ENCODE results near the gene ANXA2.

ANXA2 gene

DNA sequence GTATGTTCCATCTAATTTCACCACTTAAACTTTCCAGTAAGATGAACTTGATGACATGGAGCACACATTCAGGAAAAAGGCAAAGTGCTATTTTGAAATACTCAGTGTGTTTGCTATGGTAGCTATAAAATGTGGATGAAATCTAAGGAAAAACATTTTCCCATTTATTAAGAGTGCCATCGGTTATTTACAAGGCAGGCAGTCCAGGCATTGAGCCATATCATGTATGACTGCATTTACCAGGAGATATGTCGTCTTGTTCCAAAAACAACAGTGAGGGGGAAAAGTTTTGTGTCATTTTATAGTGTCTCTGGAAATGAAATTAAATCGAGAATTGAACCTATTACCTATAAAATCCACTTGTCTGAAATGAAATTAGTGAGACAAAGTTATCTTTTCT lies 13.7 kb downstream of the ANXA2 start:
- Histone ChIP-seq H3K27me3 (no peaks in the 10 kb centered on the region), H3K36me3 (peaks cover 38% of the 10 kb centered on the region)

DNA sequence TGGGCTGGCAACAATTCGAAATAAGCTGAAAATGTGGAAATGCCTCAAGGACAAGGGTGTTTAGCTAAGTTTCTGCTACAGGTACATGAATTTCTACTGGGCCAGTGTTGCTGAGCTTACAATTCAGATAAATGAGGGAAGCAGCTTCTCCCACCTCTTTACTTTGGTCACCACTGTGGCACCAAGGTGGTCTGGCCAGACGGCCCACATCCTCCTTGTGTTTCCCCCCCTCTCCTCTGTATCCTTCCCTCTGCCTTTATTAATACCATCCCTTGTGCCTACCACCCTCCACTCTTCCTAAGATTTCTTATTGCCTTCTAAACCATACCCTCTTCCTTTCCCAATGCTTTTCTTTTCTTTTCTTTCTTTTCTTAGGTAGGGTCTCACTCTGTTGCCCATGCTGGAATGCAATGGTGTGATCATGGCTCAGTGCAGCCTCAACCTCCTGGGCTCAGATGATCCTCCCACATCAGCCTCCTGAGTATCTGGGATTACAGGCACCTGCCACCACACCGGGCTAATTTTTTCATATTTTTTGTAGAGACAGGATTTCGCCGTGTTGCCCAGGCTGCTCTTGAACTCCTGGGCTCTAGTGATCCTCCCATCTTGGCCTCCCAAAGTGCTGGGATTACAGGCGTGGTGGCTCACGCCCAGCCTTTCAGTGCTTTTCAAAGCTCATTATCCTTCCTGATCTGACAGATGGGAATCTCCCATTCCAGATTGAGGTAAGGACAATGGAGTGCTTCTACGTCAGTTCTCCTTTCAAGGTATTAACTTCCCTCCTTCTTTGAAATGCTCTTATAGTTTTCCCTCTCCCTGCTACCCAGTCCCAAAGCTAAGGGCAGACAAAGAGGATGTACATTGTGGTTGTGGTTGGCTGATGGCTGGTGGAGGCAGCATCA lies 14.8 kb downstream of the ANXA2 start:
- Histone ChIP-seq H3K27me3 (no peaks in the 10 kb centered on the region), H3K36me3 (peaks cover 43% of the 10 kb centered on the region), H3K4me3 (ENCODE audit: low read depth, low read length) (no peak overlapping the region), H3K9me3 (no peaks in the 10 kb centered on the region), H3K4me1 (no peaks in the 10 kb centered on the region)
- DNase-seq = no peak
- TF ChIP-seq, protein P1, sequence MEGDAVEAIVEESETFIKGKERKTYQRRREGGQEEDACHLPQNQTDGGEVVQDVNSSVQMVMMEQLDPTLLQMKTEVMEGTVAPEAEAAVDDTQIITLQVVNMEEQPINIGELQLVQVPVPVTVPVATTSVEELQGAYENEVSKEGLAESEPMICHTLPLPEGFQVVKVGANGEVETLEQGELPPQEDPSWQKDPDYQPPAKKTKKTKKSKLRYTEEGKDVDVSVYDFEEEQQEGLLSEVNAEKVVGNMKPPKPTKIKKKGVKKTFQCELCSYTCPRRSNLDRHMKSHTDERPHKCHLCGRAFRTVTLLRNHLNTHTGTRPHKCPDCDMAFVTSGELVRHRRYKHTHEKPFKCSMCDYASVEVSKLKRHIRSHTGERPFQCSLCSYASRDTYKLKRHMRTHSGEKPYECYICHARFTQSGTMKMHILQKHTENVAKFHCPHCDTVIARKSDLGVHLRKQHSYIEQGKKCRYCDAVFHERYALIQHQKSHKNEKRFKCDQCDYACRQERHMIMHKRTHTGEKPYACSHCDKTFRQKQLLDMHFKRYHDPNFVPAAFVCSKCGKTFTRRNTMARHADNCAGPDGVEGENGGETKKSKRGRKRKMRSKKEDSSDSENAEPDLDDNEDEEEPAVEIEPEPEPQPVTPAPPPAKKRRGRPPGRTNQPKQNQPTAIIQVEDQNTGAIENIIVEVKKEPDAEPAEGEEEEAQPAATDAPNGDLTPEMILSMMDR (IDR thresholded peaks at IDR 0.05; ENCODE audit: low read depth, low read length) = no peak

More for the DNA sequence above, 13.7 kb downstream of the ANXA2 start:
- TF ChIP-seq, protein P1 (IDR thresholded peaks at IDR 0.05; ENCODE audit: low read depth, low read length) = no peak
- no peaks in the 10 kb centered on the region for H3K9me3 ChIP-seq
- H3K4me3 ChIP-seq (ENCODE audit: low read depth, low read length) = no peak overlapping the region
- no peak for DNase-seq
- H3K4me1 ChIP-seq = no peaks in the 10 kb centered on the region

DNA sequence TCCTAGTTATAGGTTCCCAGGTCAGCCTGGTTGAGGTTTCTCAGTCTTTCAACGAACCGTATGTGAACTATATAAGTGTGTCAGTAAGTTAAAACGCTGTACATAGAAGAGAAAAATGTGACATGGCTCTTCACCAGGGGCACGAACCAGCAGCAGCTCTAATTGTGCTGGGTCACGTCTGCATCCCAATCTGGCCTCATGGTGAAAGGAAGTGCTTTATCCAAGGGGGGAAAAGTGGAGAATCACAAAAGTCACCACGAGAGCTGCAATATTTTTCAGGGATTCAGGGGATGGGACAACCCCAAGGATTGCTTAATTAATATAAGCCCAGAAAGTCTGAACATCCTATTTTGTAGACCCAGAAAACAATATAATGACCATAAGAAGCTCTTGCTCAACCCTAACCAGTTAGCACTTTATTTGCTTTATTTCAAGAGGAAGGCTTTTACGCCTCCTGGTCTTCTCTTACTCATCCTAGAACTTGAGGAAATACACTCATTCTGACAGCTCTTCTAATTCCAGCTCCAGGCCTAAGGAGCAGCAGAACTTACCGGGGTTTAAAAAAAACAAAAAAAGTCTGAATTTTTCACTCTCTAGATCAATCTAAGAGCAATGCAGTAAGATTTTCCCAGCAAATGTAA lies 16.5 kb downstream of the ANXA2 start:
- Histone ChIP-seq H3K27me3 (no peaks in the 10 kb centered on the region), H3K4me3 (ENCODE audit: low read depth, low read length) (no peak overlapping the region), H3K36me3 (peaks cover 46% of the 10 kb centered on the region), H3K4me1 (no peaks in the 10 kb centered on the region), H3K9me3 (no peaks in the 10 kb centered on the region)
- TF ChIP-seq, protein P1 (IDR thresholded peaks at IDR 0.05; ENCODE audit: low read depth, low read length) = no peak
- no peak for DNase-seq

GRCh38 chr15:60379525-60380274 lies 18.1 kb downstream of the ANXA2 start:
- no peak for DNase-seq
- TF ChIP-seq, protein P1 (IDR thresholded peaks at IDR 0.05; ENCODE audit: low read depth, low read length) = no peak
- no peaks in the 10 kb centered on the region for H3K9me3 ChIP-seq
- H3K27me3 ChIP-seq = no peaks in the 10 kb centered on the region
- H3K4me3 ChIP-seq (ENCODE audit: low read depth, low read length) = no peak overlapping the region
- peaks cover 37% of the 10 kb centered on the region for H3K36me3 ChIP-seq
- H3K4me1 ChIP-seq = peaks cover 12% of the 10 kb centered on the region

GRCh38 chr15:60379185-60379524 lies 18.6 kb downstream of the ANXA2 start:
- Histone ChIP-seq H3K36me3 (peaks cover 31% of the 10 kb centered on the region), H3K27me3 (no peaks in the 10 kb centered on the region), H3K4me3 (ENCODE audit: low read depth, low read length) (no peak overlapping the region), H3K9me3 (no peaks in the 10 kb centered on the region), H3K4me1 (peaks cover 15% of the 10 kb centered on the region)
- TF ChIP-seq, protein P1 (IDR thresholded peaks at IDR 0.05; ENCODE audit: low read depth, low read length) = no peak
- no peak for DNase-seq
